Ovary (tissue), 9 donors: ENCODE data around the gene DYNC1H1. TPM values are rescaled to one million over a fixed set of nuclear protein-coding genes. Genes with fewer than 3 reads are reported as not detected.
A peak's percentile ranks its signal among the peaks of the same experiment; 100 is the strongest.

ENCODE experiments used
- DNase-seq, 5 donors: peaks; one replicate each; pipeline ENCODE4 v3.0.0-alpha.2; 2019 to 2020
- H3K27ac ChIP-seq, 2 donors: fragments of 200-600 bp; one replicate each; pipeline versions ENCODE4 v1.5.1 to v1.8.0; 2019 to 2022
- H3K27me3 ChIP-seq: fragments of 200-600 bp; one replicate; pipeline ENCODE4 v1.8.0; 2022
- H3K36me3 ChIP-seq: fragments of 200-600 bp; sonication (generic); one replicate; pipeline ENCODE4 v1.5.1; 2019
- H3K4me1 ChIP-seq: one replicate; pipeline ENCODE4 v1.8.1; 2013; ENCODE audit warnings: mild to moderate bottlenecking, moderate library complexity; ENCODE audit not compliant: insufficient read depth
- H3K4me3 ChIP-seq: fragments of 200-600 bp; sonication (generic); one replicate; pipeline ENCODE4 v1.5.1; 2017
- H3K9me3 ChIP-seq, 2 donors: fragments of 200-600 bp in 1 of 2; sonication (generic) in 1 of 2; one replicate each; pipeline versions ENCODE4 v1.5.1 to v1.8.1; 2013 to 2019; ENCODE audit warnings: mild to moderate bottlenecking in 1 of 2, moderate library complexity in 1 of 2
- EP300 ChIP-seq: sonication (generic); formaldehyde crosslinking; IDR thresholded peaks from one replicate; pipeline ENCODE4 v1.6.1; 2017; ENCODE audit warnings: antibody characterized with exemption
- POLR2A ChIP-seq: fragments of 450-650 bp; IDR thresholded peaks from one replicate; pipeline ENCODE4 v1.6.1; 2017; ENCODE audit warnings: antibody characterized with exemption, mild to moderate bottlenecking, moderate library complexity
- WGBS, 3 donors: extraction: QIAGEN DNeasy Blood & Tissue Kit in 1 of 3; methylation state at CpG; one replicate each; pipeline versions ENCODE4 v1.1.5 to v1.1.7; 2013 to 2017; 5-methylcytosine and 5-hydroxymethylcytosine counted together
- intact Hi-C, 4 donors: fragments of 100-400 bp; cut with DNase I; formaldehyde crosslinking; loops; one replicate each; pipeline versions ENCODE4 v1.11.0 to v1.15.1; 2022 to 2023
- polyA plus RNA-seq, 2 donors: library from polyadenylated mRNA; stranded (reverse); fragments of 200-250 nt in 1 of 2; fragments of 350-450 nt in 1 of 2; fragmentation: Illumina TruSeq in 1 of 2; extraction: RNeasy Lipid Tissue Mini Kit (QIAGEN cat#74804) in 1 of 2; gene quantifications; one replicate each; pipeline ENCODE4 v1.2.3, GENCODE V29; 2013 to 2014
- total RNA-seq, 7 donors: library from RNA; depleted of rRNA in 2 of 7; stranded (reverse); fragments of >200 nt in 2 of 7; fragmentation: NEBNext Ultra II Directional in 3 of 7; extraction: Animal tissue kit (Norgen Biotek cat#: 25700) in 3 of 7; gene quantifications; one replicate each; pipeline versions ENCODE4 v1.1.0 to v1.2.4, GENCODE V29; 2016 to 2023
- TF ChIP-seq, protein P1 (sequence below), 3 donors: fragments of 450-650 bp in 2 of 3; fragments of 200-600 bp in 1 of 3; IDR thresholded peaks; one replicate each; pipeline versions ENCODE4 v1.5.1 to v1.8.0; 2016 to 2022; ENCODE audit warnings: antibody characterized with exemption in 3 of 3, mild to moderate bottlenecking in 1 of 3
- donor health status: DM: no; HTN: no; CAD: no; lungs with moderate emphysema.
- donor health status: DM: no; HTN: no; CAD: no.
- donor health status: Bipolar disorder and iron deficiency.
- donor health status: DM: yes; HTN: yes; CAD: no.
- donor health status: DM: no; HTN: no; CAD: no.
- donor health status: DM: yes; HTN: yes; CAD: no.

The DYNC1H1 gene
- total and polyA plus RNA-seq, 9 donors, result 130 to 373 (median 246) TPM

- peak overlapping the region; percentile 96 for H3K4me3 ChIP-seq
- intact Hi-C loops, result loop anchor here in 2 of 4 donors (5.0 to 10.0 kb wide), 2 partner anchors 121 to 314 kb away; partner anchors contain the start of gene DYNC1H1 (in 1 of the 2)
- no peaks in the 10 kb centered on the region for H3K27me3 ChIP-seq
- no peak for TF ChIP-seq EP300
- no peak for TF ChIP-seq POLR2A
- TF ChIP-seq, protein P1, sequence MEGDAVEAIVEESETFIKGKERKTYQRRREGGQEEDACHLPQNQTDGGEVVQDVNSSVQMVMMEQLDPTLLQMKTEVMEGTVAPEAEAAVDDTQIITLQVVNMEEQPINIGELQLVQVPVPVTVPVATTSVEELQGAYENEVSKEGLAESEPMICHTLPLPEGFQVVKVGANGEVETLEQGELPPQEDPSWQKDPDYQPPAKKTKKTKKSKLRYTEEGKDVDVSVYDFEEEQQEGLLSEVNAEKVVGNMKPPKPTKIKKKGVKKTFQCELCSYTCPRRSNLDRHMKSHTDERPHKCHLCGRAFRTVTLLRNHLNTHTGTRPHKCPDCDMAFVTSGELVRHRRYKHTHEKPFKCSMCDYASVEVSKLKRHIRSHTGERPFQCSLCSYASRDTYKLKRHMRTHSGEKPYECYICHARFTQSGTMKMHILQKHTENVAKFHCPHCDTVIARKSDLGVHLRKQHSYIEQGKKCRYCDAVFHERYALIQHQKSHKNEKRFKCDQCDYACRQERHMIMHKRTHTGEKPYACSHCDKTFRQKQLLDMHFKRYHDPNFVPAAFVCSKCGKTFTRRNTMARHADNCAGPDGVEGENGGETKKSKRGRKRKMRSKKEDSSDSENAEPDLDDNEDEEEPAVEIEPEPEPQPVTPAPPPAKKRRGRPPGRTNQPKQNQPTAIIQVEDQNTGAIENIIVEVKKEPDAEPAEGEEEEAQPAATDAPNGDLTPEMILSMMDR (IDR thresholded peaks at IDR 0.05), result no peak
- peak overlapping the region; percentile 100 for H3K27ac ChIP-seq
- peaks cover 13% of the 10 kb centered on the region for H3K4me1 ChIP-seq
- 1 to 3% (median 2%) methylated on average over 33 to 49 of the region's 49 CpGs for WGBS, 3 donors
- peak in 4 of 5 donors; percentile 43 to 71 (median 55) for DNase-seq
- H3K36me3 ChIP-seq, result no peaks in the 10 kb centered on the region
- no peaks in the 10 kb centered on the region for H3K9me3 ChIP-seq
Observed at GRCh38 chr14:102085948-102086708, 121.8 kb downstream of the DYNC1H1 start.

DNA sequence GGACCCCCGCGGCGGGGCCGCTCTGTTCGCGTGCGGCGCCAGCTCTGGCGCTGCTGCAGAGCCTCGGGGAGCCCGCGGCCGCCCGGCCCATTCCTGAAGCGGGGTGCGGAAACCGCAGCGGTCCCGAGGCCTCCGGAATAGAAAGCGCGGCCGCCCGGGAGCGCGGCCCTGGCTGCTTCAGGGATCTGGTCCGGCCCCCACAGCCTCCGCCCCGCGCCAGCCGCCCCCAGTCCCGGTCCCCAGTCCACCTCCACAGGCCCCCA, 122.3 kb downstream of the DYNC1H1 start:
- Histone ChIP-seq H3K4me1 (peaks cover 13% of the 10 kb centered on the region), H3K27ac (peak overlapping the region; percentile 100), H3K4me3 (peak overlapping the region; percentile 96), H3K9me3 (no peaks in the 10 kb centered on the region), H3K36me3 (no peaks in the 10 kb centered on the region), H3K27me3 (no peaks in the 10 kb centered on the region)
- whole genome bisulfite sequencing, 3 donors, result 0 to 1% (median 0%) methylated on average over 8 to 32 of the region's 32 CpGs
- intact Hi-C loops, result loop anchor here in 2 of 4 donors (5.0 to 10.0 kb wide), 2 partner anchors 122 to 314 kb away; partner anchors contain the start of gene DYNC1H1 (in 1 of the 2)
- no peak for DNase-seq
- TF ChIP-seq, protein P1 (IDR thresholded peaks at IDR 0.05), result no peak
- no peak for TF ChIP-seq POLR2A
- TF ChIP-seq EP300, result no peak

- peak within 1 kb of the TSS; percentile 100 for H3K27ac ChIP-seq
- no peaks in the 10 kb centered on the region for H3K27me3 ChIP-seq
- intact Hi-C loops, result loop anchor here in 2 of 4 donors (5.0 to 10.0 kb wide), 2 partner anchors 122 to 315 kb away; partner anchors contain the start of gene DYNC1H1 (in 1 of the 2)
- WGBS, 3 donors, result 0 to 1% (median 1%) methylated on average over 68 to 106 of the region's 106 CpGs
- TF ChIP-seq POLR2A (peak; percentile 90), EP300 (no peak)
- TF ChIP-seq, protein P1 (IDR thresholded peaks at IDR 0.05), result peak in 2 of 3 donors; percentile 14 to 24
- H3K4me3 ChIP-seq, result peak within 1 kb of the TSS; percentile 96
- H3K9me3 ChIP-seq, result no peaks in the 10 kb centered on the region
- DNase-seq, result peak; percentile 89 to 97 (median 96)
- peaks cover 13% of the 10 kb centered on the region for H3K4me1 ChIP-seq
- H3K36me3 ChIP-seq, result no peaks in the 10 kb centered on the region
Observed at GRCh38 chr14:102086972-102087761, 122.8 kb downstream of the DYNC1H1 start, which contains the start of gene HSP90AA1. HSP90AA1 (minus strand) TSS chr14:102087044; CDS start chr14:102086378, 666 bp downstream.

DNA sequence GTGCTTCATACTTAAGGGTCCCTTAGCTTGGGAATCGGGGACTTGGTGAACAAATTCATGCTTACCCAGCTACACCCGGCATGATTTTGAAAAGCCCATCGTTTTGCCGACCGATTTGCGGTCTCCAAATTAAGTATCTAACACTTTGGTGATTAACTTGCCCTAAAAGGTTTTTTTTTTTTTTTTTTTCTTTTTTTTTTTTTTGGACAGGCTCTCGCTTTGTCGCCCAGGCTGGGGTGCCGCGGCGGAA, 123.3 kb downstream of the DYNC1H1 start:
- intact Hi-C loops, result loop anchor here in 2 of 4 donors (5.0 to 10.0 kb wide), 2 partner anchors 123 to 315 kb away; partner anchors contain the start of gene DYNC1H1 (in 1 of the 2)
- H3K27me3 ChIP-seq, result no peaks in the 10 kb centered on the region
- peaks cover 13% of the 10 kb centered on the region for H3K4me1 ChIP-seq
- H3K27ac ChIP-seq, result peak overlapping the region; percentile 99 to 100
- peak overlapping the region; percentile 68 for H3K4me3 ChIP-seq
- H3K9me3 ChIP-seq, result no peaks in the 10 kb centered on the region
- 3 to 4% (median 3%) methylated on average over 11 of the region's 11 CpGs for WGBS, 3 donors
- DNase-seq, result no peak
- no peaks in the 10 kb centered on the region for H3K36me3 ChIP-seq
- TF ChIP-seq POLR2A, result no peak
- TF ChIP-seq EP300, result no peak
- TF ChIP-seq, protein P1 (IDR thresholded peaks at IDR 0.05), result no peak
